Measurements from ENCODE around the gene ZNF536. TPM values are rescaled to one million over a fixed set of nuclear protein-coding genes. Genes with fewer than 3 reads are reported as not detected.
"Not testable (repeated sequence)": the region's sequence is repeated elsewhere in the genome, so short reads cannot be mapped to it uniquely, and the experiment has no call there.

The ZNF536 gene
- total and polyA plus RNA-seq, 7 experiments from 2014 or later, result not detected

DNA sequence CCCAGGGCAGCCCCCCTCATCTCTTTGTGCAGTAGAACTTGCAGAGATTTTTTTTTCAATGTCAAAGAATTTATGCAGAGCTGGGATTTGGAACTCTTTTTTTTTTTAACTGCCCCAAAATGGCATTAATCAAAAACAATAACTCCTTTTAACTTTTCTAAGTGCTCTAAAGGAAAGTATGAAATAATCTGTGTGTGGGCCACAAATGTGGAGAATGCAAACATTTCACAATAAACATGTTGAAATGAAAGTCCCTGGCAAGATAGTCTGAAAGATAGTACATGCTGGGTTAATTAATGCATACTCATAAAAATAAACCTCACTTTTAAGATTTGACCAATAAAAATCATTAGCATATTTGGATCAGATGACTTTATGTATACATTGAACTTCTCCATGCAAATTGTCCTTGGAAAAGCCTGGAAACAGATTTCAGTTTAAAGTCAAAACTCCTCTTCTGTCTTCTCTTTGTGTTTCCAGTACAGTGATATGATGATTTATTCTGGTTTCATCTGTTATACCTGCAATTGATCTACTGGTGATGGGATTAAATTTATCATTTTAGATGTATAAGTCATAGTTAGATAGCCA lies 30.5 kb upstream of the ZNF536 start:
- no peak for ATAC-seq
- peaks cover 0 to 3% (median 0%) of the 10 kb centered on the region in 11 donors for H3K9me3 Mint-ChIP-seq
- Histone ChIP-seq H3K4me1 (ENCODE audit: control insufficient read depth in 2 of 2, insufficient read depth in 2 of 2, low read length in 2 of 2) (no peaks in the 10 kb centered on the region), H3K27me3 (ENCODE audit: control insufficient read depth in 2 of 2, insufficient read depth in 2 of 2, low read length in 2 of 2) (no peaks in the 10 kb centered on the region), H3K4me3 (ENCODE audit: low read length) (no peak overlapping the region), H3K27ac (ENCODE audit: low read depth, low read length) (no peak overlapping the region), H3K9me3 (ENCODE audit: control insufficient read depth in 2 of 3, low read length in 3 of 3) (no peaks in the 10 kb centered on the region), H3K36me3 (ENCODE audit: control insufficient read depth in 2 of 3, insufficient read depth in 3 of 3, low read length in 3 of 3) (no peaks in the 10 kb centered on the region)
- no peaks in the 10 kb centered on the region for H3K4me1 Mint-ChIP-seq
- intact Hi-C loops (cut with micrococcal nuclease), result no loop called here
- no peak overlapping the region for H3K4me3 Mint-ChIP-seq
- CTCF ChIA-PET, result no interaction called here
- DNase-seq, result no peak
- no peak overlapping the region for H3K27ac Mint-ChIP-seq
- H3K27me3 Mint-ChIP-seq, result no peaks in the 10 kb centered on the region
- POLR2A ChIA-PET, result no interaction called here
- H3K36me3 Mint-ChIP-seq, result no peaks in the 10 kb centered on the region

- Histone ChIP-seq H3K9me3 (ENCODE audit: control insufficient read depth in 2 of 3, low read length in 3 of 3) (no peaks in the 10 kb centered on the region), H3K27ac (ENCODE audit: low read depth, low read length) (no peak overlapping the region), H3K4me3 (ENCODE audit: low read length) (no peak overlapping the region), H3K36me3 (ENCODE audit: control insufficient read depth in 2 of 3, insufficient read depth in 3 of 3, low read length in 3 of 3) (no peaks in the 10 kb centered on the region), H3K4me1 (ENCODE audit: control insufficient read depth in 2 of 2, insufficient read depth in 2 of 2, low read length in 2 of 2) (no peaks in the 10 kb centered on the region), H3K27me3 (ENCODE audit: control insufficient read depth in 2 of 2, insufficient read depth in 2 of 2, low read length in 2 of 2) (no peaks in the 10 kb centered on the region)
- Mint-ChIP-seq H3K27ac (no peak overlapping the region), H3K4me1 (no peaks in the 10 kb centered on the region), H3K4me3 (no peak overlapping the region), H3K9me3 (peaks cover 0 to 8% (median 0%) of the 10 kb centered on the region in 11 donors), H3K27me3 (no peaks in the 10 kb centered on the region), H3K36me3 (no peaks in the 10 kb centered on the region)
- intact Hi-C loops (cut with micrococcal nuclease), result no loop called here
- no peak for DNase-seq
- no peak for ATAC-seq
- ChIA-PET CTCF (no interaction called here), POLR2A (no interaction called here)
Observed at GRCh38 chr19:30342901-30343300, 29.3 kb upstream of the ZNF536 start.

GRCh38 chr19:30344446-30345425 lies 27.4 kb upstream of the ZNF536 start:
- H3K4me3 Mint-ChIP-seq, result no peak overlapping the region

GRCh38 chr19:30345686-30346085 lies 26.5 kb upstream of the ZNF536 start:
- H3K4me3 ChIP-seq (ENCODE audit: low read length), result no peak overlapping the region
- peaks cover 0 to 3% (median 0%) of the 10 kb centered on the region in 5 donors for H3K27me3 Mint-ChIP-seq
- no peak overlapping the region for H3K4me3 Mint-ChIP-seq
- no peak overlapping the region for H3K27ac Mint-ChIP-seq
- H3K9me3 Mint-ChIP-seq, result peaks cover 0 to 8% (median 0%) of the 10 kb centered on the region in 11 donors
- H3K9me3 ChIP-seq (ENCODE audit: control insufficient read depth in 2 of 3, low read length in 3 of 3), result no peaks in the 10 kb centered on the region
- POLR2A ChIA-PET, result no interaction called here
- no peaks in the 10 kb centered on the region for H3K4me1 ChIP-seq (ENCODE audit: control insufficient read depth in 2 of 2, insufficient read depth in 2 of 2, low read length in 2 of 2)
- no peaks in the 10 kb centered on the region for H3K36me3 Mint-ChIP-seq
- no peak overlapping the region for H3K27ac ChIP-seq (ENCODE audit: low read depth, low read length)
- no peaks in the 10 kb centered on the region for H3K36me3 ChIP-seq (ENCODE audit: control insufficient read depth in 2 of 3, insufficient read depth in 3 of 3, low read length in 3 of 3)
- CTCF ChIA-PET, result no interaction called here
- H3K4me1 Mint-ChIP-seq, result no peaks in the 10 kb centered on the region
- ATAC-seq, result no peak
- H3K27me3 ChIP-seq (ENCODE audit: control insufficient read depth in 2 of 2, insufficient read depth in 2 of 2, low read length in 2 of 2), result no peaks in the 10 kb centered on the region
- intact Hi-C loops (cut with micrococcal nuclease), result no loop called here
- no peak for DNase-seq

More at GRCh38 chr19:30344446-30345425, 27.4 kb upstream of the ZNF536 start:
- no peaks in the 10 kb centered on the region for H3K9me3 ChIP-seq (ENCODE audit: control insufficient read depth in 2 of 3, low read length in 3 of 3)
- POLR2A ChIA-PET, result no interaction called here
- H3K36me3 Mint-ChIP-seq, result no peaks in the 10 kb centered on the region
- no peaks in the 10 kb centered on the region for H3K36me3 ChIP-seq (ENCODE audit: control insufficient read depth in 2 of 3, insufficient read depth in 3 of 3, low read length in 3 of 3)
- H3K4me1 ChIP-seq (ENCODE audit: control insufficient read depth in 2 of 2, insufficient read depth in 2 of 2, low read length in 2 of 2), result no peaks in the 10 kb centered on the region
- CTCF ChIA-PET, result no interaction called here
- intact Hi-C loops (cut with micrococcal nuclease), result no loop called here
- peaks cover 0 to 8% (median 0%) of the 10 kb centered on the region in 11 donors for H3K9me3 Mint-ChIP-seq
- H3K4me1 Mint-ChIP-seq, result no peaks in the 10 kb centered on the region
- no peak for DNase-seq
- no peak overlapping the region for H3K27ac Mint-ChIP-seq
- no peaks in the 10 kb centered on the region for H3K27me3 ChIP-seq (ENCODE audit: control insufficient read depth in 2 of 2, insufficient read depth in 2 of 2, low read length in 2 of 2)
- no peak for ATAC-seq
- no peak overlapping the region for H3K4me3 ChIP-seq (ENCODE audit: low read length)
- H3K27ac ChIP-seq (ENCODE audit: low read depth, low read length), result no peak overlapping the region
- H3K27me3 Mint-ChIP-seq, result peaks cover 0 to 3% (median 0%) of the 10 kb centered on the region in 5 donors

GRCh38 chr19:30346468-30346867 lies 25.7 kb upstream of the ZNF536 start:
- H3K9me3 Mint-ChIP-seq; H3K36me3 ChIP-seq (ENCODE audit: control insufficient read depth in 2 of 3, insufficient read depth in 3 of 3, low read length in 3 of 3); H3K4me1 ChIP-seq (ENCODE audit: control insufficient read depth in 2 of 2, insufficient read depth in 2 of 2, low read length in 2 of 2); H3K36me3 Mint-ChIP-seq; H3K27me3 ChIP-seq (ENCODE audit: control insufficient read depth in 2 of 2, insufficient read depth in 2 of 2, low read length in 2 of 2); CTCF ChIA-PET; DNase-seq; H3K27me3 Mint-ChIP-seq; H3K4me1 Mint-ChIP-seq; intact Hi-C loops (cut with micrococcal nuclease); H3K27ac Mint-ChIP-seq; H3K4me3 ChIP-seq (ENCODE audit: low read length); H3K27ac ChIP-seq (ENCODE audit: low read depth, low read length); POLR2A ChIA-PET; H3K4me3 Mint-ChIP-seq; H3K9me3 ChIP-seq (ENCODE audit: control insufficient read depth in 2 of 3, low read length in 3 of 3); ATAC-seq: not testable (repeated sequence)

GRCh38 chr19:30349131-30349730 lies 23.0 kb upstream of the ZNF536 start:
- POLR2A ChIA-PET, result no interaction called here
- H3K4me3 ChIP-seq (ENCODE audit: low read length), result no peak overlapping the region

More at GRCh38 chr19:30349131-30349730, 23.0 kb upstream of the ZNF536 start:
- H3K27me3 ChIP-seq (ENCODE audit: control insufficient read depth in 2 of 2, insufficient read depth in 2 of 2, low read length in 2 of 2), result no peaks in the 10 kb centered on the region
- H3K9me3 ChIP-seq (ENCODE audit: control insufficient read depth in 2 of 3, low read length in 3 of 3), result no peaks in the 10 kb centered on the region
- Mint-ChIP-seq H3K4me3 (no peak overlapping the region), H3K27me3 (peaks cover 0 to 13% (median 5%) of the 10 kb centered on the region in 5 donors), H3K27ac (no peak overlapping the region), H3K9me3 (peaks cover 0 to 8% (median 0%) of the 10 kb centered on the region in 11 donors), H3K36me3 (no peaks in the 10 kb centered on the region), H3K4me1 (peaks cover 0 to 4% (median 0%) of the 10 kb centered on the region in 7 donors)
- CTCF ChIA-PET, result no interaction called here
- no peak overlapping the region for H3K27ac ChIP-seq (ENCODE audit: low read depth, low read length)
- ATAC-seq (no peak), DNase-seq (no peak)
- H3K4me1 ChIP-seq (ENCODE audit: control insufficient read depth in 2 of 2, insufficient read depth in 2 of 2, low read length in 2 of 2), result no peaks in the 10 kb centered on the region
- intact Hi-C loops (cut with micrococcal nuclease), result no loop called here
- no peaks in the 10 kb centered on the region for H3K36me3 ChIP-seq (ENCODE audit: control insufficient read depth in 2 of 3, insufficient read depth in 3 of 3, low read length in 3 of 3)
